Osteocyte (in vitro differentiated cells): Measurements from ENCODE around the gene HIF1AN. TPM values are rescaled to one million over a fixed set of nuclear protein-coding genes. Genes with fewer than 3 reads are reported as not detected.

Experiments
- DNase-seq: peaks from one replicate; pipeline ENCODE4 v3.0.0; 2021; ENCODE audit warnings: mixed read lengths; ENCODE audit not compliant: unreplicated experiment; ENCODE audit errors: extremely low spot score
- H3K27ac Mint-ChIP-seq: one replicate; pipeline ENCODE4 v1.8.0; 2021; ENCODE audit warnings: mild to moderate bottlenecking, mixed read lengths; ENCODE audit not compliant: unreplicated experiment
- H3K27me3 Mint-ChIP-seq: one replicate; pipeline ENCODE4 v1.8.0; 2021; ENCODE audit warnings: mixed read lengths; ENCODE audit not compliant: unreplicated experiment
- H3K36me3 Mint-ChIP-seq: one replicate; pipeline ENCODE4 v1.8.0; 2021; ENCODE audit warnings: mixed read lengths; ENCODE audit not compliant: unreplicated experiment
- H3K4me1 Mint-ChIP-seq: one replicate; pipeline ENCODE4 v1.8.0; 2021; ENCODE audit warnings: mixed read lengths; ENCODE audit not compliant: unreplicated experiment
- H3K4me3 Mint-ChIP-seq: one replicate; pipeline ENCODE4 v1.8.0; 2021; ENCODE audit warnings: mild to moderate bottlenecking, moderate library complexity, mixed read lengths; ENCODE audit not compliant: unreplicated experiment
- H3K9me3 Mint-ChIP-seq: one replicate; pipeline ENCODE4 v1.8.0; 2021; ENCODE audit warnings: mixed read lengths; ENCODE audit not compliant: unreplicated experiment
- CTCF ChIP-seq: fragments of 200-600 bp; sonication (generic); IDR thresholded peaks from 2 replicates; pipeline ENCODE4 v1.5.0; 2021; ENCODE audit warnings: antibody characterized with exemption, mild to moderate bottlenecking, moderate library complexity
- total RNA-seq: library from RNA; stranded (reverse); gene quantifications from 2 replicates; pipeline ENCODE4 v1.2.1, GENCODE V29; 2021

The HIF1AN gene
- total RNA-seq, 1 donor from 2014 or later = 50.6 TPM

DNA sequence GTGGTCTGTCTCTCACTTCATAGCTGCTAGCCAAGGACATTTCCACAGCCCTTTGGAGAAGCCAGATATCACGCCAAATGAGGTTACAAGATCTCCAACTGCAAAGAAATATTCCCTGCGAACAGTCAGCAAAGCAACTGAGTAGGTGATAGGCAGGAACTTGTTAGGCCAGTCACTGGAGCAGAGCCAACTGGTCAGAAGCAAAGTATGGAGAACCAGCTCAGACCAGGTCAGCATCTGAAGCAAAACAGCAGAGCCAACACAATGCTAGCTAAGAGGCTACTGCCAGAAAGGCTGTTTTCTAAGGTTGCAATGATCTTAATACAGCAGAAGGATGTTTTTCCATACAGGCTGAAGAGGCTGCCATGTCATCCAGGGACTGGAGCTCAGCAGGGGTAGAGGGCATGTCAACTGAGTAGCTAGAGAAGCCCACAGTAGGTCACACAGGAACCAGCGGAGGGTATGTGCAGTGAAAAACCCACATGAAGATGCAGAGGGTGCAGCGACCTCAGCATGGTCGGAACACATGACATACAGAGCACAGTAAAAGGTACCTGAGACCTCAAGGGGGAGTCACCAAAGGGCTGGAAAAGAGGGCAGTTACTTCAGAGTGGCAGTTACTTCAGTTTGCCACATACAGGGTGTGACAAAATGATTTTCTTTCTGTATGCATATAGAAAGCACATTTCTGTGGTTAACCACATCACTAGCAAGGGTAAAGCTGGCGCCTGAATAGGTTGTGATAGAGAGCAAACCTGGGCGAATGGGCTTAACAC, 25.0 kb upstream of the HIF1AN start:
- no peak for DNase-seq
- no peak for TF ChIP-seq CTCF
- no peak overlapping the region for H3K27ac Mint-ChIP-seq
- no peaks in the 10 kb centered on the region for H3K9me3 Mint-ChIP-seq
- H3K4me1 Mint-ChIP-seq = peaks cover 12% of the 10 kb centered on the region
- H3K4me3 Mint-ChIP-seq = no peak overlapping the region
- H3K36me3 Mint-ChIP-seq = peaks cover 21% of the 10 kb centered on the region
- H3K27me3 Mint-ChIP-seq = no peaks in the 10 kb centered on the region

DNA sequence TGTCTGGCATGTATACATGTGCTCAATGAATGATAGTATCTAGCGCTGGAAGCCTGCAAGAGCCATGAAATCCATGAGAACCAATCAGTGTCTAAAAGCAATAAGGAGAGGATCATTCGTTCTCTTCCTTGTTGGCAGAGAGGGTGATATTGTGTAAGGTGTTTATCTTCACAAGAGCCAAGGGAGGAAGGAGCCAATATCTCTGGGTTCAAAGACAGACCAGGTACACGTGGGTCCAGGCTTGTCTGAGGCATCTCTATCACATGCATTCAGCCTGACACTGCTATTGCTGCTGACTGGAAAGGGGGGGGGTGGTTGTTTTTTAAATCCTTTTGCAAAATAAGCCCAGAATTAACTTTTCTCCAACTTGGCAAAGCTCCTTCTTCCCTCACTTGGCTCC, 20.1 kb upstream of the HIF1AN start:
- Mint-ChIP-seq H3K27me3 (no peaks in the 10 kb centered on the region), H3K4me3 (no peak overlapping the region), H3K9me3 (no peaks in the 10 kb centered on the region), H3K36me3 (peaks cover 15% of the 10 kb centered on the region), H3K4me1 (peaks cover 15% of the 10 kb centered on the region), H3K27ac (no peak overlapping the region)
- DNase-seq = no peak
- no peak for TF ChIP-seq CTCF

- Mint-ChIP-seq H3K27me3 (no peaks in the 10 kb centered on the region), H3K36me3 (peaks cover 17% of the 10 kb centered on the region), H3K4me1 (peaks cover 21% of the 10 kb centered on the region), H3K9me3 (no peaks in the 10 kb centered on the region), H3K4me3 (no peak overlapping the region), H3K27ac (no peak overlapping the region)
- peak; percentile 28 for TF ChIP-seq CTCF
- no peak for DNase-seq
Measured at GRCh38 chr10:100516847-100517246, 18.9 kb upstream of the HIF1AN start.

- no peaks in the 10 kb centered on the region for H3K9me3 Mint-ChIP-seq
- H3K27ac Mint-ChIP-seq = peak overlapping the region; percentile 50
- peaks cover 13% of the 10 kb centered on the region for H3K36me3 Mint-ChIP-seq
- TF ChIP-seq CTCF = peak; percentile 74
- peaks cover 21% of the 10 kb centered on the region for H3K4me1 Mint-ChIP-seq
- no peaks in the 10 kb centered on the region for H3K27me3 Mint-ChIP-seq
- H3K4me3 Mint-ChIP-seq = peak overlapping the region; percentile 78
- peak; percentile 85 for DNase-seq
Measured at GRCh38 chr10:100518761-100519241, 16.9 kb upstream of the HIF1AN start.

DNA sequence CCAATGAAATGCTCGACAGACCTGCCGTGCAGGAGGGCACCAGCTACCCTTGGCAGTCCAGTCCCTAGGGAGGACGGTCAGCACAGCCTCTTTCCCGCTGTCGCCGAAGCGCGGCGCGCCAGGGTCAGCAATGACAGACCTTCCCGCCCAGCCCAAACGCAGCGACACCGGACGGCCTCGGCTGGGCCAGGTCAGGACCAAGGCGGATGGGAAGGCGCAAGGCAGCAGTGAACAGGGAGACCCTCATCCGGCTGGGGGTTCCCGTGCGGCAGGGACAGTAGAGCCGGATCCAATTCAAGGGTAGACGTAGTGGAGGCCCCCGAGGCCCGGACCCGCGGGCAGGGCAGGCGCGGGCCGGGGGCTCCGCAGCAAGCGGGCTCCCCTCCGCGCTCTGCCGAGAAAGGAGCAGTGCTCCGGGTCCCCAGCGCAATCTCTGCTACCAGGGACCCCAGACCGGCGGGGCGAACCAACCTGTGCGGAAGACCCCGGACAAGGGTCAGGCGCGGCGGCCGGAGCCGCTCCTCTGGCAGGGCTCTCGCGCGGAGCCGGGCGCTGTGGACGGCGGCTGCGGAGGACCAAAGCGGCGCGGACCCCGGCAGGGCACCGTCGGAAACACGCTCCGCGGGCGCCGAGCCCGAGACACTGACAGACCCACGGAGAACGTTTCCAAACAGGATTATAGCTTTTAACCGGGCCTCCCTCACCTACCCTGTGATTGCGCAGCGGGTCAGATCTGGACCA, 16.3 kb upstream of the HIF1AN start, which contains the start of gene SEC31B:
TSS of gene SEC31B (minus strand) at position 551 of the 741 bp plus-strand sequence. CDS start 2,909 bp downstream, outside the sequence.
- DNase-seq = no peak

More for the DNA sequence above, 16.3 kb upstream of the HIF1AN start, which contains the start of gene SEC31B:
- no peak for TF ChIP-seq CTCF
- Mint-ChIP-seq H3K9me3 (no peaks in the 10 kb centered on the region), H3K27ac (peak within 1 kb of the TSS; percentile 50), H3K27me3 (no peaks in the 10 kb centered on the region), H3K36me3 (peaks cover 15% of the 10 kb centered on the region), H3K4me3 (peak within 1 kb of the TSS; percentile 78), H3K4me1 (peaks cover 21% of the 10 kb centered on the region)
